HepG2 (cell line): ENCODE measurements around the gene MARS1. TPM values are rescaled to one million over a fixed set of nuclear protein-coding genes. Genes with fewer than 3 reads are reported as not detected.

Experiments
- BHLHE40 ChIP-seq: IDR thresholded peaks from 2 replicates; pipeline ENCODE4 v1.6.1; 2011; ENCODE audit warnings: low read length, improper control_type of control experiment
- FOSL2 ChIP-seq: sonication (generic); formaldehyde crosslinking; IDR thresholded peaks from 2 replicates; pipeline ENCODE4 v1.4.0; 2020; ENCODE audit warnings: missing genetic modification reagents
- FOXK2 ChIP-seq: fragments of 450-650 bp; IDR thresholded peaks from 2 replicates; pipeline ENCODE4 v1.6.1; 2016
- GZF1 ChIP-seq: sonication (generic); formaldehyde crosslinking; IDR thresholded peaks from 2 replicates; pipeline ENCODE4 v1.5.1; 2020; ENCODE audit warnings: mild to moderate bottlenecking, missing genetic modification reagents
- HCFC1 ChIP-seq: fragments of 150-350 bp; IDR thresholded peaks from 2 replicates; pipeline ENCODE4 v1.6.1; 2014; ENCODE audit warnings: low read depth, low read length
- HNRNPH1 ChIP-seq: fragments of 200-400 bp; formaldehyde crosslinking; optimal IDR thresholded peaks from 2 replicates; pipeline ENCODE3; 2017; ENCODE audit warnings: mild to moderate bottlenecking, low read depth, low read length
- HOXA9 ChIP-seq: sonication (generic); formaldehyde crosslinking; IDR thresholded peaks from 2 replicates; pipeline ENCODE4 v1.8.1; 2022; ENCODE audit warnings: missing genetic modification reagents, mild to moderate bottlenecking, moderate library complexity, borderline replicate concordance
- MBD4 ChIP-seq: IDR thresholded peaks from 2 replicates; pipeline ENCODE4 v1.6.1; 2012; ENCODE audit warnings: low read length, inconsistent platforms, borderline replicate concordance
- RBAK ChIP-seq: sonication (generic); formaldehyde crosslinking; IDR thresholded peaks from 2 replicates; pipeline ENCODE4 v1.5.1; 2020; ENCODE audit warnings: mild to moderate bottlenecking, missing genetic modification reagents
- RBM39 ChIP-seq: fragments of 200-400 bp; formaldehyde crosslinking; IDR thresholded peaks from one replicate; pipeline ENCODE4 v1.6.1; 2018; ENCODE audit warnings: antibody characterized with exemption, mild to moderate bottlenecking, low read depth, low read length; ENCODE audit not compliant: poor library complexity, severe bottlenecking
- RCOR2 ChIP-seq: IDR thresholded peaks from 2 replicates; pipeline ENCODE4 v1.6.1; 2016; ENCODE audit warnings: missing biosample characterization, missing genetic modification reagents
- SMAD3 ChIP-seq: sonication (generic); formaldehyde crosslinking; IDR thresholded peaks from 2 replicates; pipeline ENCODE4 v1.4.0; 2020; ENCODE audit warnings: missing genetic modification reagents
- SP1 ChIP-seq, 2 experiments: fragments of 450-650 bp in 1 of 2; sonication (generic) in 1 of 2; formaldehyde crosslinking in 1 of 2; IDR thresholded peaks; 2 replicates each; pipeline versions ENCODE4 v1.4.0 to v1.6.1; 2016 to 2020; ENCODE audit warnings: missing genetic modification reagents in 1 of 2
- SP4 ChIP-seq: sonication (generic); formaldehyde crosslinking; IDR thresholded peaks from 2 replicates; pipeline ENCODE4 v1.8.1; 2023; ENCODE audit warnings: mild to moderate bottlenecking, missing genetic modification reagents
- TARDBP ChIP-seq: sonication (generic); formaldehyde crosslinking; IDR thresholded peaks from 2 replicates; pipeline ENCODE4 v1.8.0; 2022; ENCODE audit warnings: mild to moderate bottlenecking, missing genetic modification reagents
- ZNF350 ChIP-seq: sonication (generic); formaldehyde crosslinking; IDR thresholded peaks from 2 replicates; pipeline ENCODE4 v1.4.0; 2020; ENCODE audit warnings: mild to moderate bottlenecking, low read depth, missing genetic modification reagents, borderline replicate concordance
- ZNF496 ChIP-seq: sonication (generic); formaldehyde crosslinking; IDR thresholded peaks from 2 replicates; pipeline ENCODE4 v1.8.1; 2023; ENCODE audit warnings: mild to moderate bottlenecking, moderate library complexity, missing genetic modification reagents; ENCODE audit not compliant: insufficient replicate concordance
- ZNF589 ChIP-seq: sonication (generic); formaldehyde crosslinking; conservative IDR thresholded peaks from 2 replicates; pipeline ENCODE4 v1.8.0; 2022; ENCODE audit warnings: mild to moderate bottlenecking, moderate library complexity, missing genetic modification reagents
- ZNF781 ChIP-seq: sonication (generic); formaldehyde crosslinking; IDR thresholded peaks from 2 replicates; pipeline ENCODE4 v1.5.1; 2020; ENCODE audit warnings: borderline replicate concordance, mild to moderate bottlenecking, missing genetic modification reagents; ENCODE audit errors: not compliant biosample characterization
- ZNF792 ChIP-seq: IDR thresholded peaks from 2 replicates; pipeline ENCODE4 v1.6.1; 2016
- polyA plus RNA-seq, 8 experiments: library from polyadenylated mRNA; depleted of rRNA in 3 of 8; stranded (reverse) in 7 of 8; unstranded in 1 of 8; fragments of >200 nt; fragmentation: Illumina TruSeq in 4 of 8; extraction: Trizol in 4 of 8; gene quantifications; 2 replicates each; pipeline versions ENCODE4 v1.2.1 to v1.2.3, GENCODE V29; 2011 to 2016; ENCODE audit warnings: low read depth in 4 of 8, missing spikeins in 1 of 8, mixed read lengths in 1 of 8; ENCODE audit not compliant: insufficient read depth in 1 of 8
- total RNA-seq, 5 experiments: library from RNA; depleted of rRNA; stranded (reverse); fragments of >200 nt; fragmentation: Illumina TruSeq; extraction: Trizol; gene quantifications; 2 replicates each; pipeline ENCODE4 v1.2.3, GENCODE V29; 2016; ENCODE audit warnings: low read depth in 1 of 5
- TF ChIP-seq, protein P1 (sequence below): sonication (generic); formaldehyde crosslinking; IDR thresholded peaks from 2 replicates; pipeline ENCODE4 v1.8.1; 2023; ENCODE audit warnings: missing genetic modification reagents, mild to moderate bottlenecking, borderline replicate concordance
- TF ChIP-seq, protein P2 (sequence below): sonication (generic); formaldehyde crosslinking; conservative IDR thresholded peaks from 2 replicates; pipeline ENCODE4 v1.4.0; 2020; ENCODE audit warnings: mild to moderate bottlenecking, missing genetic modification reagents, moderate library complexity
- TF ChIP-seq, protein P3 (sequence below): conservative IDR thresholded peaks from 2 replicates; pipeline ENCODE4 v1.6.1; 2018; ENCODE audit warnings: missing genetic modification reagents

MARS1 gene
- total and polyA plus RNA-seq, 2 of the 13 experiments (the other 11 are each of a cell fraction or from before 2014, with no cell fraction given), result 115 to 181 TPM

DNA sequence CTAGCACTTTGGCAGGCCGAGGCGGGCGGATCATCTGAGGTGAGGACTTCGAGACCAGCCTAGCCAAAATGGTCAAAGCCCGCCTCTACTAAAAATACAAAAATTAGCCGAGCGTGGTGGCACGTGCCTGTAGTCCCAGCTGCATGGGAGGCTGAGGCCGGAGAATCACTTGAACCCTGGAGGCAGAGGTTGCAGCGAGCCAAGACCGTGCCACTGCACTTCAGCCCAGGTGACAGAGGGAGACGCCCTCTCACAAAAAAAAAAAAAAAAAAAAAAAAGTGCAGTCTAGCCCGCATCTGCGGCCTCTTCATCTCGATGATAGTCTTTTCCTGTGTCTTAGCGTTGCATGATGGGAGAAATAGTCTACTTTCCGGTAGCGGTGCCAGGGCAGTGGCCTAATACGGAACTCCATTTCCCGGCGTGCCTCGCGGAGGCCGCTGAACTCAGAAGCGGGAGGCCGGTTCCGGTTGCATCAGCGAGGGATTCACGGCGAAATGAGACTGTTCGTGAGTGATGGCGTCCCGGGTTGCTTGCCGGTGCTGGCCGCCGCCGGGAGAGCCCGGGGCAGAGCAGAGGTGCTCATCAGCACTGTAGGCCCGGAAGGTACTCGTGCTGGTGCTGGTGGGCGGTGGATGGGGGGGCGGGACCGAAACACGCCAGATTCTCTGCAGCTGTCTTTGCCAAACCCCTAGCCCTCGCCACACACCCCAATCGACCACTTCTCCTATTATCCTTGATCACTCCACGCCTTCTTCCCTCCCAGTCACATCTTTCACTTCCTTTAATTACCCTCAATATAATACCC lies at the start of gene MARS1 (continued):
- peak; percentile 71 for TF ChIP-seq SP4 (CRISPR knock-in tag)
- TF ChIP-seq RBM39, result peak; percentile 78
- TF ChIP-seq, protein P1, sequence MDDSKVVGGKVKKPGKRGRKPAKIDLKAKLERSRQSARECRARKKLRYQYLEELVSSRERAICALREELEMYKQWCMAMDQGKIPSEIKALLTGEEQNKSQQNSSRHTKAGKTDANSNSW (CRISPR knock-in tag), result peak; percentile 81; the same call in 1 of the 2 replicates
- TF ChIP-seq ZNF792 (CRISPR knock-in tag), result 0 out of 2 replicates have a peak, but pooled peaks have one; percentile 31
- TF ChIP-seq GZF1 (CRISPR knock-in tag), result no peak
- TF ChIP-seq, protein P2, sequence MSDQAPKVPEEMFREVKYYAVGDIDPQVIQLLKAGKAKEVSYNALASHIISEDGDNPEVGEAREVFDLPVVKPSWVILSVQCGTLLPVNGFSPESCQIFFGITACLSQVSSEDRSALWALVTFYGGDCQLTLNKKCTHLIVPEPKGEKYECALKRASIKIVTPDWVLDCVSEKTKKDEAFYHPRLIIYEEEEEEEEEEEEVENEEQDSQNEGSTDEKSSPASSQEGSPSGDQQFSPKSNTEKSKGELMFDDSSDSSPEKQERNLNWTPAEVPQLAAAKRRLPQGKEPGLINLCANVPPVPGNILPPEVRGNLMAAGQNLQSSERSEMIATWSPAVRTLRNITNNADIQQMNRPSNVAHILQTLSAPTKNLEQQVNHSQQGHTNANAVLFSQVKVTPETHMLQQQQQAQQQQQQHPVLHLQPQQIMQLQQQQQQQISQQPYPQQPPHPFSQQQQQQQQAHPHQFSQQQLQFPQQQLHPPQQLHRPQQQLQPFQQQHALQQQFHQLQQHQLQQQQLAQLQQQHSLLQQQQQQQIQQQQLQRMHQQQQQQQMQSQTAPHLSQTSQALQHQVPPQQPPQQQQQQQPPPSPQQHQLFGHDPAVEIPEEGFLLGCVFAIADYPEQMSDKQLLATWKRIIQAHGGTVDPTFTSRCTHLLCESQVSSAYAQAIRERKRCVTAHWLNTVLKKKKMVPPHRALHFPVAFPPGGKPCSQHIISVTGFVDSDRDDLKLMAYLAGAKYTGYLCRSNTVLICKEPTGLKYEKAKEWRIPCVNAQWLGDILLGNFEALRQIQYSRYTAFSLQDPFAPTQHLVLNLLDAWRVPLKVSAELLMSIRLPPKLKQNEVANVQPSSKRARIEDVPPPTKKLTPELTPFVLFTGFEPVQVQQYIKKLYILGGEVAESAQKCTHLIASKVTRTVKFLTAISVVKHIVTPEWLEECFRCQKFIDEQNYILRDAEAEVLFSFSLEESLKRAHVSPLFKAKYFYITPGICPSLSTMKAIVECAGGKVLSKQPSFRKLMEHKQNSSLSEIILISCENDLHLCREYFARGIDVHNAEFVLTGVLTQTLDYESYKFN (CRISPR knock-in tag), result peak; percentile 30; the same call in 1 of the 2 replicates
- TF ChIP-seq HCFC1, result peak; percentile 91
- TF ChIP-seq ZNF781 (CRISPR knock-in tag), result peak; percentile 80
- 0 out of 2 replicates have a peak, but pooled peaks have one; percentile 20 for TF ChIP-seq RCOR2 (CRISPR knock-in tag)
- TF ChIP-seq, protein P3, sequence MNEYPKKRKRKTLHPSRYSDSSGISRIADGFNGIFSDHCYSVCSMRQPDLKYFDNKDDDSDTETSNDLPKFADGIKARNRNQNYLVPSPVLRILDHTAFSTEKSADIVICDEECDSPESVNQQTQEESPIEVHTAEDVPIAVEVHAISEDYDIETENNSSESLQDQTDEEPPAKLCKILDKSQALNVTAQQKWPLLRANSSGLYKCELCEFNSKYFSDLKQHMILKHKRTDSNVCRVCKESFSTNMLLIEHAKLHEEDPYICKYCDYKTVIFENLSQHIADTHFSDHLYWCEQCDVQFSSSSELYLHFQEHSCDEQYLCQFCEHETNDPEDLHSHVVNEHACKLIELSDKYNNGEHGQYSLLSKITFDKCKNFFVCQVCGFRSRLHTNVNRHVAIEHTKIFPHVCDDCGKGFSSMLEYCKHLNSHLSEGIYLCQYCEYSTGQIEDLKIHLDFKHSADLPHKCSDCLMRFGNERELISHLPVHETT (CRISPR knock-in tag), result peak; percentile 80
- peak; percentile 57; the same call in 1 of the 2 replicates for TF ChIP-seq FOSL2 (CRISPR knock-in tag)
- TF ChIP-seq ZNF496, result no peak
- peak; percentile 78 for TF ChIP-seq TARDBP (CRISPR knock-in tag)
- no peak for TF ChIP-seq RBAK (CRISPR knock-in tag)
- TF ChIP-seq ZNF589, result no peak
- TF ChIP-seq BHLHE40, result peak; percentile 7; the same call in 1 of the 2 replicates
- no peak for TF ChIP-seq SMAD3 (CRISPR knock-in tag)
- TF ChIP-seq ZNF350 (CRISPR knock-in tag), result peak; percentile 85
- no peak; the same call in 1 of the 2 replicates for TF ChIP-seq FOXK2
- no peak for TF ChIP-seq MBD4
- TF ChIP-seq HOXA9 (CRISPR knock-in tag), result no peak
- TF ChIP-seq HNRNPH1, result no peak
- no peak for TF ChIP-seq SP1 (IDR thresholded peaks at IDR 0.05)
- no peak for TF ChIP-seq SP1 (CRISPR knock-in tag; IDR thresholded peaks at IDR 0.05)
